ENCODE measurements around the gene MMP26.

The MMP26 gene

DNA sequence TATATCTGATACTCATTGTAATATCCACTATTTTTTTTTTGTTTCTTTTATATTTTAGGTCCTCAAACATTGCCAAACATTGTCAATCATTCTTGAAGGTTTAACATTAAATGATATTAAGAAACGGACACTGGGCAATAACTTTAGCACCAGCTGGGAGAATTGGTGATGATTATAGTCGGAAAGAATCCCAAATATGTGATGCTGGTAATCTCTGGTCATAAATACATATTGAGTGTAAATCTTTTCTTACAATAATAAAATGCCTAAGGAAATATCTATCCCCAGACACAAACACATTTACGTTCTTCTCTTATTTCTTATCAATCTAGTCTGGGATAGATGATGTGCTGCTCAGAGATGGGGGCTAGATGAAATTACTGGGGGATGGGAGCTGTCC is 32.1 kb upstream of the MMP26 start:
- TF ChIP-seq, protein P1, sequence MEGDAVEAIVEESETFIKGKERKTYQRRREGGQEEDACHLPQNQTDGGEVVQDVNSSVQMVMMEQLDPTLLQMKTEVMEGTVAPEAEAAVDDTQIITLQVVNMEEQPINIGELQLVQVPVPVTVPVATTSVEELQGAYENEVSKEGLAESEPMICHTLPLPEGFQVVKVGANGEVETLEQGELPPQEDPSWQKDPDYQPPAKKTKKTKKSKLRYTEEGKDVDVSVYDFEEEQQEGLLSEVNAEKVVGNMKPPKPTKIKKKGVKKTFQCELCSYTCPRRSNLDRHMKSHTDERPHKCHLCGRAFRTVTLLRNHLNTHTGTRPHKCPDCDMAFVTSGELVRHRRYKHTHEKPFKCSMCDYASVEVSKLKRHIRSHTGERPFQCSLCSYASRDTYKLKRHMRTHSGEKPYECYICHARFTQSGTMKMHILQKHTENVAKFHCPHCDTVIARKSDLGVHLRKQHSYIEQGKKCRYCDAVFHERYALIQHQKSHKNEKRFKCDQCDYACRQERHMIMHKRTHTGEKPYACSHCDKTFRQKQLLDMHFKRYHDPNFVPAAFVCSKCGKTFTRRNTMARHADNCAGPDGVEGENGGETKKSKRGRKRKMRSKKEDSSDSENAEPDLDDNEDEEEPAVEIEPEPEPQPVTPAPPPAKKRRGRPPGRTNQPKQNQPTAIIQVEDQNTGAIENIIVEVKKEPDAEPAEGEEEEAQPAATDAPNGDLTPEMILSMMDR (IDR thresholded peaks at IDR 0.05; ENCODE audit: low read depth, low read length), result no peak
- no peak overlapping the region for H3K4me3 ChIP-seq (ENCODE audit: low read depth, low read length)

DNA sequence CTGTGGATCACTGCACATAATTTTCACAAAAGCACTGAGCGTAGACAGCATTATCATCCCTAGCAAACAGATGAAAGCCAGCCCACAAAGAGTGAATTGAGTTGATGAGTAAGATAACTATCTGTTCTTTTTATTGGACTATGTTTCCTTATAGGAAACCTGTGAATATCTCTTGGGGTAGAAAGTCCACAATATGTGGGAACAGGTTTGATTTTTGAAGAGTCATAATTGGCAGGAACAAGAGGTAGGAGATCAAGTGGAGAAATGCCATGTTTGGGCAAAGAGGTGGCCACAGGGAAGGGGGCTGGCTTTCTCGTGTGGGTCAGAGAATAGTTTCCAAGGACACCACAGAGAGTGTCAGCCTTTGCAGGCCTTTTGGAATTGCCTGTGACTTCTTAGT is 30.8 kb upstream of the MMP26 start:
- TF ChIP-seq, protein P1 (IDR thresholded peaks at IDR 0.05; ENCODE audit: low read depth, low read length), result no peak

DNA sequence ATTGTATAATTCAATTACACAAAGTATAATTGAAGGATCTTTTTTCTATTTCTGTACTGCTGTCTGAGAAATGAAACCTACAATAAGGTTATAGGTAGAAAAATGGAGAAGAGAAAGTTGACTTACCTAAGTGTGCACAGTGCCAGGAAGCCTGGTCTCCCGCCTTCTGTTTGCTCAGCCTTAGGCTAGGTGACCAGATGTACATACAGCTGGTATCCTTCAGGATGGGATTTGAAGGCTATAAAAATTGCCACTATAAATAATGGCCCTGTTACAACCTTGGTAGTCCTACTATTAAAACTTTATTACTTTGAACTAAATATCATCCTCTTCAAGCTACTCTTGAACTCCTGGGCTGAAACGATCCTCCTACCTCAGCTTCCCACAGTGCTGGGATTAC is 26.6 kb upstream of the MMP26 start:
- H3K4me3 ChIP-seq (ENCODE audit: low read depth, low read length), result no peak overlapping the region
- TF ChIP-seq, protein P1 (IDR thresholded peaks at IDR 0.05; ENCODE audit: low read depth, low read length), result no peak

More for the DNA sequence above, 30.8 kb upstream of the MMP26 start:
- H3K4me3 ChIP-seq (ENCODE audit: low read depth, low read length), result no peak overlapping the region

DNA sequence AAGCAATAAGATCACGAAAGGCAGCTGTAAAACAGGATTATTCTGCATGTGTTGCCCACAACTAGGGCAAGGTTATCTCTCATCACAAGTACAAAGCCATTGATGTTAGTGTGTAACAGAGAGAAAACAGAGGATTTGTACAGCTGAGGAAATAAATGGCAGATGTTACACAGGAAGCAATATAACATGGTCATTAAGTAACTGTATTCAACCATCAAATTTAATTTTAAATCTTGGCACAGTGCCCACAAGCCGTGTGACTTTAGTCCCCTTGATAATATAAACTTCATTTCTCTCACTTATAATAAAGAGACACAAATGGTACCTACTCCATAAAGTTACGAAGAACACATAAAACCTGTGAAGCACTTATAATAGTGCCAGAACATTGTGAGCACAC is 24.2 kb upstream of the MMP26 start:
- no peak overlapping the region for H3K4me3 ChIP-seq (ENCODE audit: low read depth, low read length)
- TF ChIP-seq, protein P1 (IDR thresholded peaks at IDR 0.05; ENCODE audit: low read depth, low read length), result no peak

DNA sequence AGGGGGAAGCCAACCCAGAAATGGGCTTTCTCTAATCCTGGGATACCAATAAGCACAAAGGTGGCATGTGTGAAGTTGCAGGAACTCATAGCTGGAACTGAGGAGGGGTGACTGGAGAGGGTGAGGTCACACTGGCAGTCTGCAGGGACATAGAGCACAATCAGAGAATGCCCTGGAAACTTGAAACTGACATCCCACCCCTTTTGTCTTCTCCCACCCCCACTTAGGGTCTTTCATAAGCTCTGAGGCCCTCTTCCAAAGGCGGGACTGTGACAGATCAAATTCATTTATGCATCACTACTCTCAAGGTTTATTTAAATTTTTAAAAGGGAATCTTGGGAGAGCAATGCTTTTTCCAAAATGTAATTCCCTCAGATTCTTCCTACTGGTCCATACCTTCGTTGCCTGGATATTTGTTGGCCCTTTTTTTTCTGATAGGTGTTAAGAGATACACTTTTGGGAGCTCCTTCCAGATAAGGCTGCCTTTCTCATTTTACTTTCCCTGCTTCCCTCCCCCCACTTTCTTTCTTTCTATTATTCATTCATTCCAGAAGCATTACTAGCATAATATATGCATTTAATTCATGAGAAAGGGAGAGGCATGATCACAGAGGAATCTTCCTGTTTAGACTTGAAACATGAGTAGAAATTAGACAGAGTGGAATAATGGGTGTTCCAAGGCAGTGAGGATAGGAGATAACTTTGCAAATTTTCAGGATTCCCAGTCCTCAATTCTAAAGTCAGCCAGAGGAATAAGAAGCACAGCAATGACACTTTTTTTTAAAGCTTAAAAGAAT is 21.8 kb upstream of the MMP26 start:
- H3K4me3 ChIP-seq (ENCODE audit: low read depth, low read length), result no peak overlapping the region
- TF ChIP-seq, protein P1 (IDR thresholded peaks at IDR 0.05; ENCODE audit: low read depth, low read length), result no peak

DNA sequence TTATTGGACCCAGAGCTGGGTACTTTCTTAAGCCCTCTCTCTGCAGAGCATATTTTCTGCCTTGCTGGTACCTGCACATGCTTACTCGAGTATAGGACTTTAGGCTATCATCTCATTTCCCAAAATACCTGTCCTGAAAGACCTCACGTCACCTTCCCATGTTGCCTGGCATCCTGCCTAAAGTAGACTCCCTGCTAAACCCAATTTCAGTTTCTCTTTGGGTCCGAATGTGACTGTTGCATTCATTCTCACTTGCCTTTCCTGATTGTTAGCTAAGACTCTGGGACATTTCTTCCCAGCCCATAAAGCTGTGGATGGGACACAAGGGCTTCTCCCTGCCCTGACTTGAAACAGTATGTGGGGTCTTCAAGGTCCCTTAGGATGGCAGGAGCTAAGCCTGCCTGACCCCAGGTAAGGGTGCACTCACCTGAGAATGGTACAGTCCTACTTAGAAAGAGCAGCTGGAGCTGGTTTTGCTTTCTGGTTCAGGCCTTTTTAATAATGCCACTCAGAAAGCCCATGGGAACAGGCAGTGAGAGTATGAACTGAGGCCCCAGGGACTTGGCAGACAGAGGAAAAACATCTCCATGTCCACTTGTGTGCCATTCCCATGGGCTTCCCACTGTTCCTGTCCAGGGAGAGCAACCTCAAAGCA is 19.8 kb upstream of the MMP26 start:
- TF ChIP-seq, protein P1 (IDR thresholded peaks at IDR 0.05; ENCODE audit: low read depth, low read length), result no peak

DNA sequence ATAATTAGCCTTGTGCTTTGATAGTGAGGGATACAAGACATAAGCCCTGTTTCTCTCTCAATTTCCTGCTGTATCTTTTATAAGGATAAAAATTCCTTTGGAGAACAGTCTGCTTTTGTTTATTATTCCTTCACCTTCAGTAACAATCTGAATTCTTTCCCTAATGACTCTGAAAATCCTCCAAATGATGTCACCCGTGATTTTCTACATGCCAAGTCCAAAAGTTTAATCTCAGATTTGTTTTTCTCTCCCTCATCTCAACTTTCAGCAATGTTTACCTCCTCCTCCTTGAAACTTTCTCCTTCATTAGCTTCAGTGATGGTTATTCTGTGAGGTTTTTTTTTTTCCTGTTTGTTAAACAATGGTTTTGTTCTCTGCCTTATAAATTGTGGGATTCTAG is 9.1 kb upstream of the MMP26 start:
- H3K4me3 ChIP-seq (ENCODE audit: low read depth, low read length), result no peak overlapping the region
- TF ChIP-seq, protein P1 (IDR thresholded peaks at IDR 0.05; ENCODE audit: low read depth, low read length), result no peak

More for the DNA sequence above, 19.8 kb upstream of the MMP26 start:
- H3K4me3 ChIP-seq (ENCODE audit: low read depth, low read length), result no peak overlapping the region
